HepG2 (cell line): Measurements from ENCODE around the gene KLF16. TPM values are rescaled to one million over a fixed set of nuclear protein-coding genes. Genes with fewer than 3 reads are reported as not detected.

ENCODE experiments used
- ATRX ChIP-seq: sonication (generic); formaldehyde crosslinking; IDR thresholded peaks from 2 replicates; pipeline ENCODE4 v1.4.0; 2020; ENCODE audit warnings: missing genetic modification reagents, borderline replicate concordance
- CCAR2 ChIP-seq: fragments of 200-400 bp; formaldehyde crosslinking; optimal IDR thresholded peaks from 2 replicates; pipeline ENCODE3; 2018; ENCODE audit warnings: low read depth, mild to moderate bottlenecking, low read length, moderate library complexity
- CTCF ChIP-seq: sonication (generic); formaldehyde crosslinking; IDR thresholded peaks from 2 replicates; pipeline ENCODE4 v1.5.0; 2020; ENCODE audit warnings: mild to moderate bottlenecking, missing genetic modification reagents, moderate library complexity
- DBP ChIP-seq: sonication (generic); formaldehyde crosslinking; IDR thresholded peaks from 2 replicates; pipeline ENCODE4 v1.4.0; 2020; ENCODE audit warnings: missing genetic modification reagents; ENCODE audit errors: not compliant biosample characterization
- HNRNPH1 ChIP-seq: fragments of 200-400 bp; formaldehyde crosslinking; optimal IDR thresholded peaks from 2 replicates; pipeline ENCODE3; 2017; ENCODE audit warnings: mild to moderate bottlenecking, low read depth, low read length
- KAT8 ChIP-seq: IDR thresholded peaks from 2 replicates; pipeline ENCODE4 v1.6.1; 2016; ENCODE audit warnings: missing genetic modification reagents, missing compliant biosample characterization
- NCOA2 ChIP-seq: sonication (generic); formaldehyde crosslinking; IDR thresholded peaks from 2 replicates; pipeline ENCODE4 v1.8.0; 2022; ENCODE audit warnings: inconsistent platforms
- SALL1 ChIP-seq: sonication (generic); formaldehyde crosslinking; IDR thresholded peaks from 2 replicates; pipeline ENCODE4 v1.8.0; 2022; ENCODE audit warnings: mild to moderate bottlenecking, missing genetic modification reagents
- ZBTB4 ChIP-seq: sonication (generic); formaldehyde crosslinking; IDR thresholded peaks from 2 replicates; pipeline ENCODE4 v1.4.0; 2020; ENCODE audit warnings: missing genetic modification reagents, mild to moderate bottlenecking, borderline replicate concordance
- ZC3H4 ChIP-seq: sonication (generic); formaldehyde crosslinking; IDR thresholded peaks from 2 replicates; pipeline ENCODE4 v1.4.0; 2020; ENCODE audit warnings: missing genetic modification reagents, borderline replicate concordance
- ZNF205 ChIP-seq: IDR thresholded peaks from 2 replicates; pipeline ENCODE4 v1.6.1; 2018; ENCODE audit warnings: missing biosample characterization, missing genetic modification reagents
- ZNF563 ChIP-seq: sonication (generic); formaldehyde crosslinking; IDR thresholded peaks from 2 replicates; pipeline ENCODE4 v1.8.0; 2022; ENCODE audit warnings: mild to moderate bottlenecking, moderate library complexity, missing genetic modification reagents
- ZNF576 ChIP-seq: sonication (generic); formaldehyde crosslinking; IDR thresholded peaks from 2 replicates; pipeline ENCODE4 v1.4.0; 2020; ENCODE audit warnings: mild to moderate bottlenecking, missing genetic modification reagents
- ZNF816 ChIP-seq: sonication (generic); formaldehyde crosslinking; IDR thresholded peaks from 2 replicates; pipeline ENCODE4 v1.8.0; 2022; ENCODE audit warnings: missing genetic modification reagents, mild to moderate bottlenecking, borderline replicate concordance
- polyA plus RNA-seq, 8 experiments: library from polyadenylated mRNA; depleted of rRNA in 3 of 8; stranded (reverse) in 7 of 8; unstranded in 1 of 8; fragments of >200 nt; fragmentation: Illumina TruSeq in 4 of 8; extraction: Trizol in 4 of 8; gene quantifications; 2 replicates each; pipeline versions ENCODE4 v1.2.1 to v1.2.3, GENCODE V29; 2011 to 2016; ENCODE audit warnings: low read depth in 4 of 8, missing spikeins in 1 of 8, mixed read lengths in 1 of 8; ENCODE audit not compliant: insufficient read depth in 1 of 8
- total RNA-seq, 5 experiments: library from RNA; depleted of rRNA; stranded (reverse); fragments of >200 nt; fragmentation: Illumina TruSeq; extraction: Trizol; gene quantifications; 2 replicates each; pipeline ENCODE4 v1.2.3, GENCODE V29; 2016; ENCODE audit warnings: low read depth in 1 of 5
- TF ChIP-seq, protein P1 (sequence below): sonication (generic); formaldehyde crosslinking; IDR thresholded peaks from 2 replicates; pipeline ENCODE4 v1.9.0; 2022; ENCODE audit warnings: missing genetic modification reagents, mild to moderate bottlenecking, borderline replicate concordance
- TF ChIP-seq, protein P2 (sequence below): sonication (generic); formaldehyde crosslinking; IDR thresholded peaks from 2 replicates; pipeline ENCODE4 v1.4.0; 2020; ENCODE audit warnings: missing genetic modification reagents

The KLF16 gene
- total and polyA plus RNA-seq, 2 of the 13 experiments (the other 11 are each of a cell fraction or from before 2014, with no cell fraction given), result 3.5 to 6.7 TPM

- TF ChIP-seq DBP (CRISPR knock-in tag) (no peak), ZC3H4 (CRISPR knock-in tag) (no peak), HNRNPH1 (no peak), CCAR2 (no peak), SALL1 (CRISPR knock-in tag) (peak; percentile 67), ZNF563 (CRISPR knock-in tag) (peak; percentile 17; the same call in 1 of the 2 replicates), NCOA2 (CRISPR knock-in tag) (peak; percentile 35; the same call in 1 of the 2 replicates), CTCF (CRISPR knock-in tag) (peak; percentile 91), ZNF576 (CRISPR knock-in tag) (no peak), ZNF205 (no peak; the same call in 1 of the 2 replicates), ATRX (CRISPR knock-in tag) (no peak), ZBTB4 (peak; percentile 17; the same call in 1 of the 2 replicates), ZNF816 (peak; percentile 49; the same call in 1 of the 2 replicates), KAT8 (peak; percentile 63; the same call in 1 of the 2 replicates)
- TF ChIP-seq, protein P1, sequence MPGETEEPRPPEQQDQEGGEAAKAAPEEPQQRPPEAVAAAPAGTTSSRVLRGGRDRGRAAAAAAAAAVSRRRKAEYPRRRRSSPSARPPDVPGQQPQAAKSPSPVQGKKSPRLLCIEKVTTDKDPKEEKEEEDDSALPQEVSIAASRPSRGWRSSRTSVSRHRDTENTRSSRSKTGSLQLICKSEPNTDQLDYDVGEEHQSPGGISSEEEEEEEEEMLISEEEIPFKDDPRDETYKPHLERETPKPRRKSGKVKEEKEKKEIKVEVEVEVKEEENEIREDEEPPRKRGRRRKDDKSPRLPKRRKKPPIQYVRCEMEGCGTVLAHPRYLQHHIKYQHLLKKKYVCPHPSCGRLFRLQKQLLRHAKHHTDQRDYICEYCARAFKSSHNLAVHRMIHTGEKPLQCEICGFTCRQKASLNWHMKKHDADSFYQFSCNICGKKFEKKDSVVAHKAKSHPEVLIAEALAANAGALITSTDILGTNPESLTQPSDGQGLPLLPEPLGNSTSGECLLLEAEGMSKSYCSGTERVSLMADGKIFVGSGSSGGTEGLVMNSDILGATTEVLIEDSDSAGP (CRISPR knock-in tag), result peak; percentile 78
- TF ChIP-seq, protein P2, sequence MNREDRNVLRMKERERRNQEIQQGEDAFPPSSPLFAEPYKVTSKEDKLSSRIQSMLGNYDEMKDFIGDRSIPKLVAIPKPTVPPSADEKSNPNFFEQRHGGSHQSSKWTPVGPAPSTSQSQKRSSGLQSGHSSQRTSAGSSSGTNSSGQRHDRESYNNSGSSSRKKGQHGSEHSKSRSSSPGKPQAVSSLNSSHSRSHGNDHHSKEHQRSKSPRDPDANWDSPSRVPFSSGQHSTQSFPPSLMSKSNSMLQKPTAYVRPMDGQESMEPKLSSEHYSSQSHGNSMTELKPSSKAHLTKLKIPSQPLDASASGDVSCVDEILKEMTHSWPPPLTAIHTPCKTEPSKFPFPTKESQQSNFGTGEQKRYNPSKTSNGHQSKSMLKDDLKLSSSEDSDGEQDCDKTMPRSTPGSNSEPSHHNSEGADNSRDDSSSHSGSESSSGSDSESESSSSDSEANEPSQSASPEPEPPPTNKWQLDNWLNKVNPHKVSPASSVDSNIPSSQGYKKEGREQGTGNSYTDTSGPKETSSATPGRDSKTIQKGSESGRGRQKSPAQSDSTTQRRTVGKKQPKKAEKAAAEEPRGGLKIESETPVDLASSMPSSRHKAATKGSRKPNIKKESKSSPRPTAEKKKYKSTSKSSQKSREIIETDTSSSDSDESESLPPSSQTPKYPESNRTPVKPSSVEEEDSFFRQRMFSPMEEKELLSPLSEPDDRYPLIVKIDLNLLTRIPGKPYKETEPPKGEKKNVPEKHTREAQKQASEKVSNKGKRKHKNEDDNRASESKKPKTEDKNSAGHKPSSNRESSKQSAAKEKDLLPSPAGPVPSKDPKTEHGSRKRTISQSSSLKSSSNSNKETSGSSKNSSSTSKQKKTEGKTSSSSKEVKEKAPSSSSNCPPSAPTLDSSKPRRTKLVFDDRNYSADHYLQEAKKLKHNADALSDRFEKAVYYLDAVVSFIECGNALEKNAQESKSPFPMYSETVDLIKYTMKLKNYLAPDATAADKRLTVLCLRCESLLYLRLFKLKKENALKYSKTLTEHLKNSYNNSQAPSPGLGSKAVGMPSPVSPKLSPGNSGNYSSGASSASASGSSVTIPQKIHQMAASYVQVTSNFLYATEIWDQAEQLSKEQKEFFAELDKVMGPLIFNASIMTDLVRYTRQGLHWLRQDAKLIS (CRISPR knock-in tag), result no peak
Measured at GRCh38 chr19:1812426-1813191, 50.8 kb downstream of the KLF16 start (continued).
